HPDE6-E6E7 (cell line): Measurements from ENCODE around the gene CCDC201.

Source experiments
- DNase-seq: peaks from one replicate; pipeline ENCODE4 v3.0.0; 2011; ENCODE audit warnings: missing footprints; ENCODE audit errors: extremely low spot score

Gene CCDC201

DNA sequence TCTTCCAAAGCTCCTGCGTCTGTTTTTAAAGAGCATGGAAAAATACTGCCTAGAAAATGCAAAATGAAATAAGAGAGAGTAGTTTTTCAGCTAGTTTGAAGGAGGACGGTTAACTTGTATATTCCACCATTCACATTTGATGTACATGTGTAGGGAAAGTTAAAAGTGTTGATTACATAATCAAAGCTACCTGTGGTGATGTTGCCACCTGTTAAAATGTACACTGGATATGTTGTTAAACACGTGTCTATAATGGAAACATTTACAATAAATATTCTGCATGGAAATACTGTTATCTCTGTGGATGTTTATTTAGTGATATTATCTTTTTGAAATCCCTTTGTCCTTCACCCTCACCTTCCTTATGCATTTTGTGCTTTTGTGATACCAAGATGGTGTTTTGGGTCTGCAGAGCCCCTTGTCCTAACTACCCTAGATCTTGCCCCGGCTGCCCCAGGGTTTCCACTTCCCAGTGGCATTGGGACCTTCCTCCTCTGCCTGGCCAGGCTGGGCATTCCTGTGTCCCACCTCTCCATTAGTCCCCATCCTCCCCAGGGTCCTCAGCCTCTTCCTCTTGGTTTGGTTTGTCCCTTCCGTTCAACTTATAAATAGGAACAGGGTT lies 20.6 kb upstream of the CCDC201 start:
- DNase-seq, result no peak

DNA sequence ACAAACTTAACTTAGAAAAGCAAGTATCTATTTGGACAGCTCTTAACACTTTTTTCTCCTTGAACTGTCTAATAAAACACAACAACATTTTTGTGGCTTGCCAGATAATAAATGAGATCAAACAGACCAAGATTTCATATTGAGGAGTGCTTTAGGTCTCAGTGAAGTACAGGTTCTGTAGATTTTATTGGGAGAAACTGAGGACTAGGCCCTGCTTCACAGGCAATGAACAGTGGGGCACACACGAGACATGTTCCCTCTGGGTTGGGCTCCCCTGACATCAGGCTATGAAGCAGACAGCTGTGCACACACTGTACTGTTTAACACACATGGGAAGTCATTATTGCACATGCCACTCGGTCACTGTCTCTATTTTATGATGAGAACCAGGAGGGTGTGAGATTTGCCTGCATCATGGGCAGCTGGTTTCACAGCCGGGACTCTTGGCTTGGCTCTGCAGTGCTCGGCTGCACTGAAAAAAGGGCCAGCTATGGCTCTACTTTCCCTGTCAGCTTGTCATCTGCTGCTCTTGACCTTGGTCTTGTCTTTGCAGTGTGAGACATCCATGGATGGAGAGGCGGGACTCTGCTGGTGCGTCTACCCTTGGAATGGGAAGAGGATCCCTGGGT lies 19.6 kb upstream of the CCDC201 start:
- DNase-seq, result no peak

DNA sequence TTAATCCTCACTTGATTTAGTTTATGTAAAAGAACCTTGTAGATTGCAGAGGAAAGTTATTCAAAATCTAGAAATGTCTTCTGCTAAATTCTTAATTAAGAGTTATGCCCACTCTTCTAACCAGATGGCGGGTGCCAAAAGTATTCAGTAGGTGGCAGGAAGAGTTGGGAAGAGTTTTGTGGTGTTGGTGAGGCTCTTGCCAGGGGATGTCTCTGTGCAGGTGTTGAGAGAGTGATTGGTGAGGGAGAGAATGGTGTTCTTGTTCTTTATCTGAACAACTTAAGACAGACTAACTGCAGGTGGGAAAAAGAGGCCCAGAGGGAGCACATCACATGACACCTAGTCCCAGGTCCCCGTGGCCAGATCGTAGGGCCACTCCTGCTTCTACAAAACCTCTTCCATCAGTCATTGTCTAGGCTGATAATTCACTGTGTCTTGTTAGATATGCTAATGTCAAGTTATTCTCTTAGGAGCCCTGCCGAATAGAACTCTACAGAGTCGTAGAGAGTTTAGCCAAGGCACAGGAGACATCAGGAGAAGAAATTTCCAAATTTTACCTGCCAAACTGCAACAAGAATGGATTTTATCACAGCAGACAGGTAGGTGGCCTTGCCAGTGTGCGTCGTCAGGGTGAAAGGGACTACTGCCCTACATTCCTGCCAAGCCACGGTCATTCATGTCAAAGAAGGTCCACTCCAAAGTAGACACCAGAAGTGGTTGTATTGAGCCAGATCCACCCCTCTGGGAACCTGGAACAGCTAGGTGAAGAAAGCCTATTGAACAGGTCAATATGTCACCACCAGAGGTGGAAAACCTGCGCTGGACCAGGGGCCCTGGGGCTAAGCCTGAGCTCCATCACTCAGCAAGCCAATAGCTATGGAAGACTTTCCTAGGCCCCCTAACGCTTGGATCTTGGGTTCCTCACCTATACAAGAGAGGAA lies 18.9 kb upstream of the CCDC201 start:
- DNase-seq, result no peak

GRCh38 chr7:45890902-45891461 lies 18.1 kb upstream of the CCDC201 start:
- DNase-seq, result no peak

DNA sequence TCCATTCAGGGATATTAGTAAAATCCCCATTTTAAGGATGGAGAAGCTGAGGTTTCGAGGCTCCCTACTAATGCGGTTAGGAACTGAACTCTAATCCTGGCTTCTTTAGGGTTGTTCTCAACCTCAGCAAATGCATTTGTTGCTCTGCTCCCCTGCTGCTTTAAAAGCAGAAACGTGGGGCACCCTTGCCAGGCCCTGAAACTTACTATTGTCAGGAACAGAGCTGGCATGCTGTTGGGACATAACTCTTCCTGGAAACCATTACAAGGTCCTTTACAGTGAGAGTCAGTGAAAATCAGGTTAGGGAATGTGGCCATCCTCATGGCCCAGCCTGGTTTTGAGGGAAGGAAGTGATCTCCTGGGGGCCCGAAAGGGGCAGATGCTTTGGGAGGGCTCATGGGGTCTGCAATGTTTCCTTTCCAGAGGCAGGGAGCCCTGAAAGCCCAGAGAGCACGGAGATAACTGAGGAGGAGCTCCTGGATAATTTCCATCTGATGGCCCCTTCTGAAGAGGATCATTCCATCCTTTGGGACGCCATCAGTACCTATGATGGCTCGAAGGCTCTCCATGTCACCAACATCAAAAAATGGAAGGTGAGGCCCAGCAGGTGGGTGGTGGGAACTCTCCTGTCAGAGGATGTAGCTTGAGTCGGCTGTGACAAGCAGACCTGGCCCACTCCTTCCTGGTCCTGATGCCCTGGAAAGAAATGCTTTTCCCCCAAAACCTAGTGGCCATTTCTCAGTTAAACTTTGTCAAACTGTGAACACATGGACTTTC lies 17.4 kb upstream of the CCDC201 start:
- DNase-seq, result no peak

GRCh38 chr7:45889367-45890067 lies 16.6 kb upstream of the CCDC201 start:
- no peak for DNase-seq

DNA sequence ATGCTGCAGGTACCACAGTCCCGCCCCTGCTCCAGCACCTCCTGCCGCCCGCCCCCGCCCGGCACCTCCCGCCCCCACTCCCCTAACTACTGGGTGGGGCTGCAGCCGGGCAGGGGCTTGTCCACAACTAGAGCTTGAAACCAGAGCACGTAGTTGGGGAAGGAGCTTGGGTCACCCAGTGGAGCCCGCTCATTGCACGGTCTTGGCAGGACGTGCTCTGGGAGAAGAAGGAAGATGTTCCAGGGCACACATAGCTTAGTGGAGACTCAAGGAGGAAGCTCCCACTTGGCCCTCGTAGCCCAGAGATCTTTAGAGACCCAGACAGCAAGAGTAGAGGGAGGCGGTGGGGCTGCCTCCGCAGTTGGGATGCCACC lies 16.1 kb upstream of the CCDC201 start:
- DNase-seq, result no peak

DNA sequence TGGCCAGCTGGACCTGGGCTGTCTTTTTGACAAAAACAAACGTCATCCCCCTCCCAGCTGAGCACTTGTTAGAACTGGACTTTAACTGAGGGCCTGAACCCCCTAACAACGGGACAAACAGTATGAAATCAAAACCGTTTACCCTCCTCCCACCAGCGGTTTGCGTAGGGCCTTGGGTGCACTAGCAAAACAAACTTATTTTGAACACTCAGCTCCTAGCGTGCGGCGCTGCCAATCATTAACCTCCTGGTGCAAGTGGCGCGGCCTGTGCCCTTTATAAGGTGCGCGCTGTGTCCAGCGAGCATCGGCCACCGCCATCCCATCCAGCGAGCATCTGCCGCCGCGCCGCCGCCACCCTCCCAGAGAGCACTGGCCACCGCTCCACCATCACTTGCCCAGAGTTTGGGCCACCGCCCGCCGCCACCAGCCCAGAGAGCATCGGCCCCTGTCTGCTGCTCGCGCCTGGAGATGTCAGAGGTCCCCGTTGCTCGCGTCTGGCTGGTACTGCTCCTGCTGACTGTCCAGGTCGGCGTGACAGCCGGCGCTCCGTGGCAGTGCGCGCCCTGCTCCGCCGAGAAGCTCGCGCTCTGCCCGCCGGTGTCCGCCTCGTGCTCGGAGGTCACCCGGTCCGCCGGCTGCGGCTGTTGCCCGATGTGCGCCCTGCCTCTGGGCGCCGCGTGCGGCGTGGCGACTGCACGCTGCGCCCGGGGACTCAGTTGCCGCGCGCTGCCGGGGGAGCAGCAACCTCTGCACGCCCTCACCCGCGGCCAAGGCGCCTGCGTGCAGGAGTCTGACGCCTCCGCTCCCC lies 15.5 kb upstream of the CCDC201 start, which contains the start of gene IGFBP1:
Gene IGFBP1, plus strand, starts transcription at position 304 of the 808 bp plus-strand sequence. Its CDS starts 165 bp downstream, at position 469.
- DNase-seq, result no peak

- no peak for DNase-seq
These were observed 14.2 kb upstream of the CCDC201 start for GRCh38 chr7:45886931-45887667.

GRCh38 chr7:45885264-45885882 lies 12.5 kb upstream of the CCDC201 start:
- DNase-seq, result no peak

- DNase-seq, result no peak
These were observed 11.3 kb upstream of the CCDC201 start for GRCh38 chr7:45884136-45884535.

DNA sequence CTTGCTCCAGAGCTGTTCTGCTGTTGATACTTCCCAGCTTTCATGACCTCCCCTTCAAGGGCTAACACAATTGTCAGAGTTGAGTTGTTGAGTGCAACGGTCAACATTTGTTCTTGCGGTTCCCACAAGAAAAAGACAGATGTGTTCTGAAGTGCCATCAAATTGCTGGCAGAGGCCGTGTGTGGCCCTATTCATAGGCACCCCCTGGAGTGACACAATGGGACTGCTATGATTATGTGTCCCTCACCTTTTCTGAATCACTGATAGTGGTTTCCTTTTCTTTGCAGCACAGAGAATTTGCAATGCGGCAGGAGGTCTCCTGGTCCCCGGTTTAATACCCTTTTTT lies 9.6 kb upstream of the CCDC201 start:
- no peak for DNase-seq

DNA sequence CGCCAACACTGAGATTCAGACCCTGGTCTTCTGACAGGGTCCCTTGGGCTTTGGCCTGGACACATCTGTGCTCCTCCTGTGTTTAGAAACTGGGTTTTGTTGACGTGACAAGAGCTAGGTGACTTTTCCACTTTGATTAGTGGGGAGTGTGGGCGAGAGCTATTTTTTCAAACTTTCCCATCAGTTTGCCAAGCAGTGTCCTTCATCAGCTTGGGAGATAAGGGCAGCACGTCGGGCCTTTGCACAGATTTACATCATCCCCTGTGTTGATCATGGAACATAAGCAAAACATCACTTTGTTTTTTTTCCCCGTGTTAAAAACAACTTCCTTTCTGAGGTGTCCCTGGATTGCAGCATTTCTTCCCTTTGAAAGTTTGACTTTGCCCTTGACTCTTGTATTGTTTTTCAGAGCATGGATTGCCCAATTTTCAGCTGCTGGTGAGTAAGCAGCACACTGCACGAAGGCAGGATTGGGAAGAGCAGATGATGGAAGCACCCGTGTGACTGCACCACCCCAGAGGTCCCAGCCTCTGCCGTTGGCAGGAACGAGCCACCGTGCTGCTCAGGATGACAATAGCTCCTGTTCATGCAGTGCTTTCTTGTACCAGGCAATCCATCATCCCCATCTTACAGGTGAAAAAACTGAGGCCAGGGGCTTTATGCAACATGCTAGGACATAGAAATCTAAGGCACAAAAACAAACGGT lies 9.0 kb upstream of the CCDC201 start:
- no peak for DNase-seq

- DNase-seq, result no peak
These were observed 8.4 kb upstream of the CCDC201 start for GRCh38 chr7:45881280-45881758.

GRCh38 chr7:45880433-45880860 lies 7.6 kb upstream of the CCDC201 start:
- DNase-seq, result no peak

DNA sequence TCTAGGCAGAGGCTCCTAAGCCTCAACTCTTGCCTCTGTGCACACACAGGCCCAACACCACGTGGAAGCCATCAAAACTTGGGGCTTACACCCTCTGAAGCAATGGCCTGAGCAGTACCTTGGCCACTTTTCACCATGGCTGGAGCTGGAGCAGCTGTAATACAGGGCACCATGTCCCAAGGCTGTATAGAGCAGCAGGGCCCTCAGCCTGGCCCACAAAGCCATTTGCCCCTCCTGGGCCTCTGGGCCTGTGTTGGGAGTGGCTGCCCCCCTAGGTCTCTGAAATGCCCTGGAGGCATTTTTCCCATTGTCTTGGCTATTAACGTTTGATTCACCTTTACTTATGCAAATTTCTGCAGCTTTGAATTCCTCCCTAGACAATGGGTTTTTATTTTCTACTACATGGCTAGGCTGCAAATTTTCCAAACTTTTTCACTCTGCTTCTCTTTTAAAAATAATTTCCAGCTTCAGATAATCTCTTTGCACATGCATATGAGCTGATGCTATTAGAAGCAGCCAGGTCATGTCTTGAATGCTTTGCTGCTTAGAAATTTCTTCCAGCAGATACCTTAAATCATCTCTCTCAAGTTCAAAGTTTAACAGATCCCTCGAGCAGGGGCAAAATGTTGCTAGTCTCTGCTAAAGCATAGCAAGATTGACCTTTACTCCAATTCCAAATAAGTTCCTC lies 5.7 kb upstream of the CCDC201 start:
- DNase-seq, result no peak

GRCh38 chr7:45876519-45876918 lies 3.6 kb upstream of the CCDC201 start:
- no peak for DNase-seq
